Inflammatory macrophage treated with lipopolysaccharide for 1 hour (primary cell): ENCODE data around the gene UBE3C.
"Not testable (repeated sequence)": the region's sequence is repeated elsewhere in the genome, so short reads cannot be mapped to it uniquely, and the experiment has no call there.

Source experiments
- DNase-seq, 2 donors: peaks; one replicate each; pipeline ENCODE4 v3.0.0-alpha.2; 2020 to 2022

Gene UBE3C

GRCh38 chr7:157138424-157139110 lies at the start of gene UBE3C:
UBE3C (plus strand) TSS chr7:157138926; CDS start chr7:157139273, 347 bp downstream.
- DNase-seq, result peak; percentile 74 to 90

GRCh38 chr7:157089100-157089610 lies 49.6 kb upstream of the UBE3C start:
- DNase-seq, result no peak

DNA sequence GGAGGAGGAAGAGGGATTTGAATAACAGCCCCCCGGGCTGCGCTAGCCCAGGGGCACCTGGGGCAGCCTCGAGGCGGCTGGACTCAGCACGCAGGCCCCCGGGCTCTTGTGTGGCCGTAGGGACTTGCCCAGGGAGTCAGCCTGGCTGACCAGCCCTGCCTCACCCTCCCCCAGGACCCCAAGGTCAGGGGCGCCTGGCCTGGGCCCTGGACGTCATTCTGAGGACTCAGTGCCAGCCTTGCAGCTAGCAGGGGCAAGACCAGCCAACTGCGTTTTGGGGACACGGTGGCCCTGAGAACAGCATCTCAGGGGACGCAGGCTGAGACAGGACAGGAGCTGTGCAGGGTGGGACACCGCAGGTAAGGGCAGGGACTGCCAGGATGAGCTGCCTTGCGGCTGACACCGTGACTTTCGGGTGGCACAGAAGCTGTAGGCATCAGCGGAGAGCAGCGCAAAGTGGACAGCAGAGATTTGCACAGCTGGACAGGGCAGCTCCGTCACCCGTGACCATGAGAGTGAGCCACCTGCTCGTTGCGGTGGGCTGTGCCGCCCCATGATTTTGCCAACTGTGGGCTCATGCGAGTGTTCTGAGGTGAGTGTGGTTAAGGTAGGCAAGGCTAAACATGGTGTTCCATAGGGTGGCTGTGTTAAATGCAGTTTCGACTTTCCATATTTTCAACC lies 48.1 kb upstream of the UBE3C start:
- no peak for DNase-seq

DNA sequence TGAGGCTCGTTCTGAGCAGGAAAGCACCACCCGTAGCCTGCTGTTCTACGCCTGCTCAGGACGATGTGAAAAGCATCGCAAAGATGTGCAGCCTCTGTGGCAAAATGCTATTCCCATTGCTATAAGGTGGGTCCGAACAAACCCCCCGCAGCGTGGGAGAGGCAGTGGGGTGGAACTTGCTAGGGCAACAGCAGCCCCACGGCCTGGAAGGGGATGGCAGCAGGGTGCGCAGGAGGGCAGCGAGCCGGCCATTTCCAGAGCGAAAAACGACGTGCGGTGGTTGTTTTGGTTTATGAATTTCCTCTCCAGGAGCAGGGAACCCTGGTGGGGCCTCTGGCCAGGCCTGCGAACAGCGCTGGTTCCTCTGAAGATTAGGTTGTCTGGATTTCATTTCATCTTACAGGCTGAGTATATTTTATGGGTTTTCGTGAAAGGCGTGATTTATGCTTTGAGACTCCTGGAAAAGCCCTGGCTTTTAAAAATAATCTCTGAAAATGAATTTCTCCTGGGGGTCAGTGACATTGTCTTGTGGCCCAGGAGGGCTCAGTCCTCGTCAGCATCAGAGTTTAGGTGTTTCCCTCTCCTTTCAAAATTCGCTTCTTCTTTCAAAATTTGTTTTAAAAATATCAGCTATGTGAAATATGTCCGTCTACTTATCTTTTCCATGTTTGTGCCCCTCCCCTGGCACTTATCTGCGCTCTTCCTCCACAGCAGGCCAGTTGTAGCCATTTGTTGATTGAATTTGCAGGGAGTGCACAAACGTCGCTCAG lies 42.3 kb upstream of the UBE3C start:
- no peak for DNase-seq

DNA sequence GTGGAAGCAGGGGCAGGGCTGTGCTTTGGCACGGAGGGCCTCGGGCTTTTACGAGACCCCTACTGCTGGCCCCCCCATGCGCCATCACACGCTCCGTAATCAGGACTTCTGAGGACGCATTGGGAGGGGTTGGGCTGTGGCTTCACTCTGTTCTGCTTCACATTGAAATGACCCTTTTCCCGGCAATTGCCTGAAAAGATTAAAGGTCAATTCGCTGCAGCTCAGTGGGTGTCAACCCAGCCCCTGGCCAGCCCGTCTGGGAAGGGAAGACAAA lies 41.7 kb upstream of the UBE3C start:
- no peak for DNase-seq

DNA sequence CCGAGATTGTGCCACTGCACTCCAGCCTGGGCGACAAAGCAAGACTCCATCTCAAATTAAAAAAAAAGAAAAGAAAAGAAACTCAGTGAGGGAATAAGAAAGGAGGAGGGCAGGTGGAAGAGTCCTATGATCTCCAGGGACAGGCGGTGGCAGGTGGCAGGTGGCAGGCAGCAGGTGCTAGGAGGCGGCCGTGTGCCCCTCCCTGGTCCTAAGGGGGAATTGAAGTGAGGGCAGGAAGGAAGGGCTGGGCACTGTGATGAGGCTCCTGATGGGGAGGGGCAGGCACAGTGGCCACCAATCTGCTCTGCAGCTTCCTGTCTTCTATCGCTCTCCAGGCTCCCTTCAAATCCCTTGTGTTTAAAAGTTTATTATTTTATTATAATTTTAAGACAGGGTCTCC lies 41.2 kb upstream of the UBE3C start:
- DNase-seq, result no peak

GRCh38 chr7:157100005-157100404 lies 38.7 kb upstream of the UBE3C start:
- DNase-seq, result not testable (repeated sequence)

GRCh38 chr7:157103641-157104040 lies 35.1 kb upstream of the UBE3C start:
- not testable (repeated sequence) for DNase-seq

DNA sequence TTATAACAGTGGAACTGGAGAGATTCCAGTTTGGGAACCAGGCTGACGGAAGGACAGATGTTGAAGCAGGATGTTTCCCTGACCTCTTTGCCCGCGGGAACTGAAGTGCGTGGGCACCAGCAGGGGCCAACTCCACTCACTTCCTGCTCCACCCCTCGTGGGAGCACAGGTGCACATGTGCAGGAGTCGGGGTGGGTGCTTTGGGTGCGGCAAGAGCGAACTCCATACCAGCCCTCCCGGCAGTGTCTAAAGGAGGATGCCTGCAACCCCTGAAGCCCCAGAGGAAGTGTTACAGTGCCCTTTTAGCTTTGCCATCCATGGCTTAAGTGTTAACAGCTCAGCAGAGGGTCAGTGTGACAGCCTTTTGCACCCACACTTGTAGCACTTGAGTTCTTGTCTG lies 27.4 kb upstream of the UBE3C start:
- DNase-seq, result no peak

GRCh38 chr7:157112706-157113105 lies 26.0 kb upstream of the UBE3C start:
- no peak for DNase-seq

DNA sequence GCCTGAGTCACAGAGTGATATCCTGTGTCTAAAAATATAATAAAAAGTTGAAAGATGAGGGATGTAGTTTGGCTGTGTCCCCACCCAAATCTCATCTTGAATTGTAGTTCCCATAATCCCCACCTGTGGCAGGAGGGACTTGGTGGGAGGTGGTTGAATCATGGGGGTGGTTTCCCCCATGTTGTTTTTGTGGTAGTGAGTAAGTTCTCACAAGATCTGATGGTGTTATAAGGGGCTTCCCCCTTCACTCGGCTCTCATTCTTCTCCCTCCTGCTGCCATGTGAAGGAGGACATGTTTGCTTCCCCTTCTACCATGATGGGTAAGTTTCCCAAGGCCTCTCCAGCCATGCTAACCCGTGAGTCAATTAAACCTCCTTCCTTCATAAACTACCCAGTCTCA lies 25.1 kb upstream of the UBE3C start:
- DNase-seq, result peak; percentile 1 to 13

DNA sequence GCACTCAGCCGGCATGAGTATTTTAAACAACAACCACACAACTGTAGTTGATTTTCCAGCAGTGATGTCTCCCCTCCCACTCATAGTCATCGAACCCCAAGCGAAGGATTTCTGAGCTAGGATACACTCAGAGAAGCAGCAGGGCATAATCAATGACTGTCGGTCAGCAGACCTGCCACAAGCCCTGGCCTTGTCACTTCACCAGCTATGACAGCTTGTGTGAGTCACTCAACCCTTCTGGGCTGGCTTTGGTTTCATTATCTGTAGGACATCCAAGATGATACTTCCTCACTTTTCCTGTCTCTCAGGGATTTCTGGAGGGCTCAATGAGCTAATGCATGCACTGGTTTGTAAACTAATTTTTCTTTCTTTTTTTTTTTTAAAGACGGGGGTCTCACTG lies 22.0 kb upstream of the UBE3C start:
- peak in 1 of 2 donors; percentile 6 for DNase-seq

- DNase-seq, result no peak
These were observed 20.9 kb upstream of the UBE3C start for GRCh38 chr7:157117796-157118195.

DNA sequence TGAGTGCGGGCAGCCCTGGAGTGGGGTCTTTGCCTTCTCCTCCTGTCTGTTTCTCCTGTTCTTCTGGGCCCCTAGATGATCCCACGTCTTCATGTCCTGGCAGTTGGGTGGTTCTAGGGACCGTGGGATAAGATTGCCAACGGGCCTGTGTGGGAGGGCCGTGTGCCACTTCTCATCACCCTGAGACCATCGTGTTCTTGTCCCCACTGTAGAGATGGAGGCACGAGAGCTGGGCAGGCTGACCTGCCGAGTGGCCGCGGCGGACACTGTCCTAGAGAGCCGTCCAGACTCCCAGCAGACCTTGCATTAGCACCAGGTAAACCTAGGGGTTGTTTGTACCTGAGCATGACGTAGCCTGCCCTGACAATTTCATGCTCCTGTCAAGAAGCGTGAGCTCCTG lies 18.5 kb upstream of the UBE3C start:
- no peak for DNase-seq

GRCh38 chr7:157121184-157121715 lies 17.5 kb upstream of the UBE3C start:
- DNase-seq, result no peak

DNA sequence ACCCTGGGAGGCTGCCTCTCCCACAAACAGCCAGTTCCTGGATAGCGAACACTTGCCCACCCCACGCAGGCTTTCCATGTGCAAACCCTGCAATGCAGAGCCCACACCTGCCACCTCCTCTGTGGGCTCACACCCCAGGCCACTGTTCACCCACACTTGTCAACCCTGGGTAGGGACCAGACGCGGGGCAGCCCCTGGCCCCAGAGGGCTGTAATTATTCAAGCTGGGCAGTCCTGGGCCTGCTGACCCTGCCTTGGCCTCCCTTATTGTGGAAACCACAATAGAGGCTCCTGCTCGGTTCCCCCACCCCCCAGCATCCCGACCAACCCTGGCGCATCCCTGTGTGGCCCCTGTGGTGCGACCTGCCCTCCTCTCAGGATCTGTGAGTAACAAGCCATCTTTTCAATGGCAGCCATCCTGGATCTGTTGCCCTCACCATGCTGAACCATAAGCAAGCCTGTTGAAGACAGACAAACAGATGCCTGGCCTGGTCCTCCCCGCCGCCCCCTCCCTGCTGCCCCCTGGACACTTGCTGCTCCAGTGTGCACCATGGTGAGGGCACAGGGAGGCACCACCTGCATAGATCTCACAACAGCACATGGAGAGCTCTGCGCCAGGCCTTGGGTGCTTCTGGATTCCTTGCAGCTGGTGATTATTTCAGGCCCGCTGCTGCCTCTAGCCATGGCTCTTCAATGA lies 15.8 kb upstream of the UBE3C start:
- no peak for DNase-seq

- no peak for DNase-seq
These were observed 14.0 kb upstream of the UBE3C start for GRCh38 chr7:157124690-157125089.

DNA sequence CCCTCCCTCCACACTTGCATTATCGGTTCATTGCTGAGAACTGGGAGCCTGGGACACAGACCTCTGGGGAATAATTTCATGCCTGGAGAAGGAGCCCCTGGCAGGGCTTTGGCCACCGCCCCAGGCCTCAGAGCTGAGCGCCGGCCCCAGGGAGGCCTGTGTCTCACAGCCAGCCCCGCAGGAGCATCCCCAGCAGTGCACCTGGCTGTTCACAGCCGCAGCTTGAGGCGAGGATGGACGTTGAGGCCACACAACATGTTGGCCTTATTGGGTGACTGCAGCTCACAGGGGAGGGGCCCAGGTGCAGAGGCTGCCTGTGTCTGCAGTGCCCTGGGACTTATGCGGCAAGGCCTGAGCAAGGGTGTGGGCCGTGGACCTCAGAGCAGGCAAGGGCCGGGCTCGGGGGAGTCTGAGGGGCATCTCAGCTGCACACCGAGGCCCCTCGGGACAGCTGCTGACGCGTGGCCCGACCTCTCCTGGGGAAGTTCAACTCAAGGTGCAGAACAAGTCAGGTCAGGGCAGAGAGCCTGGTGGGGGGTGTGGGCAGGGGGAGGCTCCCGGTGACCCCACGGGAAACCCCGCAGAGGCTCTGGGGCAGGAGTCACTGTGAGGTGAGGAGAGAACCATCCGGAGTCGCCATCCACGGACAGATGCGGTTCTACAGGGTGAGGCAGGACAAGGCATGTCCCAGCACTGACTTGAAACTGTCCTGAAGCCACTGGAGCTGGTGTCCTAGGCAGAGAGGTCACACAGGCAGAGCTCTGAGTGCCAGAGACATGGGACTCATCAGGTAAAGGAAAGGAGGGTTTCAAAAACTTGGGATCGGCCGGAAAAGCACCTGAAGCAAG lies 13.1 kb upstream of the UBE3C start:
- DNase-seq, result no peak

- DNase-seq, result no peak
These were observed 11.8 kb upstream of the UBE3C start for GRCh38 chr7:157126921-157127320.

DNA sequence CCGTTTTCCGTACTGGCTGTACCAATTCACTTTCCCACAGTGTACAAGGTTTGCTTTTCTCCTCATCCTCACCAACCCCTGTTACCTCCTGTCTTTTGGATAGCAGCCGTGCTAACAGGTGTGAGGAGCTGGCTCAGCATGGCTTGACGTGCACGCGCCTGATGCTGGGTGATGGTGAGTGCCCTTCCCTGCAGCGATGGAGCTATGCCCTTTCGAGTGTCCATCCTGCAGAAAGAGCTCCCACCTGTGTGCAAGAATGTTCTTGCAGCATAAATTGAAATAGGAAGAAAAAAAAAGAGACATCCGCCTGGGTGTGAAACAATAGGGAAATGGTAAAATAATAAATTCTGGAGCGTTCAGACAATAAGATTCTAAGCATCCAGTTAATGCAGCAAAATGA lies 9.5 kb upstream of the UBE3C start:
- no peak for DNase-seq

GRCh38 chr7:157129907-157130460 lies 8.7 kb upstream of the UBE3C start:
- no peak for DNase-seq

DNA sequence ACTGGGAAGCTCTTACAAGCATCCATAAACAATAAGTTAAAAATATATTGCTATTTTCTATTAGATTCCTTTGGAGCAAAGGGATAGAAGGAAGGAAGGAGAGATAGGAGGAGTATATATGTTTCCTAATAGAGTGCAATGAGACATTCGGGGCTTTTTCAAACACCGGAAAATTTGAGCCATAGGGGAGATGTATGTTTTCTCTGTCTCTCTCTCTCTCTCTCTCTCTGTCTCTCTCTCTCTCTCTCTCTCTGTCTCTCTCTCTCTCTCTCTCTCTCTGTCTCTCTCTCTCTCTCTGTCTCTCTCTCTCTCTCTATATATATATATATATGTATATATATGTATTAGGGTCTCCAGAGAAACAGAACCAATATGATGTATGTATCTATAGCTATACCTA lies 7.9 kb upstream of the UBE3C start:
- DNase-seq, result not testable (repeated sequence)
